Testis (tissue), 2 donors: ENCODE data around the gene TBC1D5.
"Not testable (repeated sequence)": the region's sequence is repeated elsewhere in the genome, so short reads cannot be mapped to it uniquely, and the experiment has no call there.

Experiments
- POLR2A ChIP-seq: fragments of 450-650 bp; IDR thresholded peaks from one replicate; pipeline ENCODE4 v1.6.1; 2017; ENCODE audit warnings: antibody characterized with exemption, mild to moderate bottlenecking, moderate library complexity
- TF ChIP-seq, protein P1 (sequence below), 3 experiments: fragments of 450-650 bp in 2 of 3; fragments of 200-600 bp in 1 of 3; sonication (generic) in 1 of 3; IDR thresholded peaks; one replicate each; pipeline ENCODE4 v1.5.1; 2016 to 2019; ENCODE audit warnings: antibody characterized with exemption in 3 of 3, mild to moderate bottlenecking in 2 of 3, moderate library complexity in 1 of 3

DNA sequence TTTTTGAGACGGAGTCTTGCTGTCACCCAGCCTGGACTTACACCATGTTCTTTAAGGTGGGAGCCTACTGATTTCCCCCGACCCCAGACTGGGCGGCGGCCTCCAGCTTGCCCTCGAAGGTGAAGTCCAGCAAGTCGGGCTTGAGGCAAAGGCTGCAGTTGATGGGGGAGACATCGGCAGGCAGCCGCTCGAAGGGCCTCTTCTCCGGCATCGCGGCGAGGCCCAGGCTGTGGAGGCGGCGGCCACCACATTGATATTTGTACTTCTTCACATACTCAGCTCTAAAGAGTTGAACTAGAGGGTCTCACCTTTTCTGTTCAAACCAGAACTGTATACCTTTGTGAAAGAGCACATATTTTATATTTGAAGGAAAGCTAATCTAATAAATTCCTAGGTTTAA is 36.4 kb downstream of the TBC1D5 start:
- TF ChIP-seq, protein P1, sequence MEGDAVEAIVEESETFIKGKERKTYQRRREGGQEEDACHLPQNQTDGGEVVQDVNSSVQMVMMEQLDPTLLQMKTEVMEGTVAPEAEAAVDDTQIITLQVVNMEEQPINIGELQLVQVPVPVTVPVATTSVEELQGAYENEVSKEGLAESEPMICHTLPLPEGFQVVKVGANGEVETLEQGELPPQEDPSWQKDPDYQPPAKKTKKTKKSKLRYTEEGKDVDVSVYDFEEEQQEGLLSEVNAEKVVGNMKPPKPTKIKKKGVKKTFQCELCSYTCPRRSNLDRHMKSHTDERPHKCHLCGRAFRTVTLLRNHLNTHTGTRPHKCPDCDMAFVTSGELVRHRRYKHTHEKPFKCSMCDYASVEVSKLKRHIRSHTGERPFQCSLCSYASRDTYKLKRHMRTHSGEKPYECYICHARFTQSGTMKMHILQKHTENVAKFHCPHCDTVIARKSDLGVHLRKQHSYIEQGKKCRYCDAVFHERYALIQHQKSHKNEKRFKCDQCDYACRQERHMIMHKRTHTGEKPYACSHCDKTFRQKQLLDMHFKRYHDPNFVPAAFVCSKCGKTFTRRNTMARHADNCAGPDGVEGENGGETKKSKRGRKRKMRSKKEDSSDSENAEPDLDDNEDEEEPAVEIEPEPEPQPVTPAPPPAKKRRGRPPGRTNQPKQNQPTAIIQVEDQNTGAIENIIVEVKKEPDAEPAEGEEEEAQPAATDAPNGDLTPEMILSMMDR (IDR thresholded peaks at IDR 0.05), result not testable (repeated sequence)
- TF ChIP-seq POLR2A, result not testable (repeated sequence)
